Adipocyte (in vitro differentiated cells): ENCODE results near the gene VAV3.
"Not testable (repeated sequence)": the region's sequence is repeated elsewhere in the genome, so short reads cannot be mapped to it uniquely, and the experiment has no call there.

Experiments
- DNase-seq: peaks from one replicate; pipeline ENCODE4 v3.0.0-alpha.2; 2015; ENCODE audit warnings: low read depth
- H3K27me3 ChIP-seq: replicated peaks from 2 replicates; pipeline ENCODE4 v1.7.0; 2013; ENCODE audit warnings: mild to moderate bottlenecking, low read length, moderate library complexity; ENCODE audit not compliant: control insufficient read depth, insufficient read depth
- H3K36me3 ChIP-seq: 2 replicates; pipeline ENCODE4 v1.7.0; 2013; ENCODE audit warnings: low read length, mild to moderate bottlenecking, moderate library complexity; ENCODE audit not compliant: control insufficient read depth, insufficient read depth, severe bottlenecking
- H3K4me1 ChIP-seq: 2 replicates; pipeline ENCODE4 v1.7.0; 2013; ENCODE audit warnings: mild to moderate bottlenecking, low read length, moderate library complexity; ENCODE audit not compliant: control insufficient read depth, insufficient read depth
- H3K4me3 ChIP-seq: 2 replicates; pipeline ENCODE4 v1.7.0; 2013; ENCODE audit warnings: mild to moderate bottlenecking, low read length, moderate library complexity
- H3K9ac ChIP-seq: 2 replicates; pipeline ENCODE4 v1.7.0; 2013; ENCODE audit warnings: mild to moderate bottlenecking, low read length, moderate library complexity
- H3K9me3 ChIP-seq: 2 replicates; pipeline ENCODE4 v1.7.0; 2013; ENCODE audit warnings: mild to moderate bottlenecking, low read length, moderate library complexity; ENCODE audit not compliant: control insufficient read depth

Gene VAV3

DNA sequence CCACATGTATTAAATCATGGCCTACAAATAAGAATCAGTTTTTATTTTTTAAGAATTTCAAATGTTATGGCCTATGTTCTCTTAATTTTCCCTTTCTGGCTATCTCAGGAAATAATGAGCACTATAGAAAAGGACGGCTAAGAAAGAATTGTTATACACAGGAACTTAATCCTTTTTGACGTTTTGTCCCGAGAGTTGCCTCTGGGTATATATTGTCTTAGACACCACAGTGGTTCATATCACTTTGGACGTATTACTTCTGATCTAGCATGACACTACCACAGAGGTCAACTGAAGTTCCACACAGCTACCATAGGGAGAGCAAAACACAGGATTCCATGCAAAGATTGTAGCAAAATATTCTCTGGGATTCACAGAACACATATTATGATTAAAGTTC is 307.6 kb downstream of the VAV3 start:
- no peak for DNase-seq
- Histone ChIP-seq H3K27me3 (no peaks in the 10 kb centered on the region), H3K9ac (no peak overlapping the region)

DNA sequence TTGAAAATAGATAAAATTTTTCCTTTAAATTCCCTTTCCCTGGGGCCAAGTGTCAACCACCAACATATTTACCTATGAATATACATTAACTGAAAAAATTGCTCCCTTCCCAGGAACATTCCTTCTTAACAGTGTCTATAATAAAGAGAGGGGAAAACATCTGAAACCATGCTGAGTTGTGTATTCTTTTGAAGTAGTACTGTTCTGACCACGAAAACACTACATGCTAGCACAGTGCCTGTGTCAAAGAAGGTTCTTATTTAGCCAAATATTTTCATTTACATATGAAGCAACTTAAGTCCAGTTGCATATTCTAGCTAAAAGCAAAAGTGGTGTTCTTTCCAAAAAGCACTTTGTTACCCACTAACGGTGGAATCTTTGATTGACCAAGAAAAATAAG is 311.2 kb downstream of the VAV3 start:
- Histone ChIP-seq H3K9me3 (no peaks in the 10 kb centered on the region), H3K4me1 (peaks cover 7% of the 10 kb centered on the region), H3K36me3 (no peaks in the 10 kb centered on the region), H3K4me3 (no peak overlapping the region), H3K27me3 (no peaks in the 10 kb centered on the region), H3K9ac (no peak overlapping the region)
- peak; percentile 31 for DNase-seq

More for the DNA sequence above, 307.6 kb downstream of the VAV3 start:
- Histone ChIP-seq H3K9me3 (no peaks in the 10 kb centered on the region), H3K36me3 (no peaks in the 10 kb centered on the region), H3K4me1 (peaks cover 5% of the 10 kb centered on the region), H3K4me3 (no peak overlapping the region)

DNA sequence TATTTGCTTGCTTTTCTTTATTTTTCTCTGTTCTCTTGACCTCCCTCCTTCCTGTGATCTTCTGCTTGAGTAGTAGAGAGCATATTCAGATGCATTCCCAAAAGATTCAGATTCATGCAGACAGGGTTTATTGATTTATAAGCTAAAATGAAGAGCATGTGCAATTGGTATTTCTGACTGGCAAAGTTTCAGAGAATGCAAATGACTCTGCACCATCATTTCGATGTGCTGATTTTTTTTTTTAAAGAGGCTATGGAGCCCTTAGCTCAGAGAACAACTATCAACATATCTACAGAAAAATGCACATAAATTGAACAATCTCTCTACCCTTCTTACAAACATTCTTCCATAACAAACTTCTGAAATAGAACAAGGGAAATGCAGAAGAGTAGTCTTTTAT is 312.0 kb downstream of the VAV3 start:
- no peaks in the 10 kb centered on the region for H3K36me3 ChIP-seq

DNA sequence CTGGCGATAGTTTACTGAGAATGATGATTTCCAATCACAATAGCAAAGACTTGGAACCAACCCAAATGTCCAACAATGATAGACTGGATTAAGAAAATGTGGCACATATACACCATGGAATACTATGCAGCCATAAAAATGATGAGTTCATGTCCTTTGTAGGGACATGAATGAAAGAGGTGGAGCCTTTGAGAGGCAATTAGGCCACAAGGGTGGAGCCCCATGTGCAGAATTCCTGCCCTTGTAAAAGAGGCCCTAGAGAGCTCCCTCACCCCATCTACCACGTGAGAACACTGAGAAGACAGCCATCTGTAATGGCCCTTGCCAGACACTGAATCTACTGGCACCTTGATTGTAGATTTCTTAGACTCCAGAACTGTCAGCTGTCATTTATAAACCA is 314.2 kb downstream of the VAV3 start:
- H3K36me3 ChIP-seq, H3K4me3 ChIP-seq, H3K9ac ChIP-seq, H3K9me3 ChIP-seq, H3K27me3 ChIP-seq, DNase-seq: not testable (repeated sequence)
- peaks cover 21% of the 10 kb centered on the region for H3K4me1 ChIP-seq

More for the DNA sequence above, 312.0 kb downstream of the VAV3 start:
- no peak overlapping the region for H3K4me3 ChIP-seq
- no peak overlapping the region for H3K9ac ChIP-seq
- no peaks in the 10 kb centered on the region for H3K9me3 ChIP-seq
- peak; percentile 29 for DNase-seq
- H3K4me1 ChIP-seq: peaks cover 13% of the 10 kb centered on the region
- no peaks in the 10 kb centered on the region for H3K27me3 ChIP-seq

DNA sequence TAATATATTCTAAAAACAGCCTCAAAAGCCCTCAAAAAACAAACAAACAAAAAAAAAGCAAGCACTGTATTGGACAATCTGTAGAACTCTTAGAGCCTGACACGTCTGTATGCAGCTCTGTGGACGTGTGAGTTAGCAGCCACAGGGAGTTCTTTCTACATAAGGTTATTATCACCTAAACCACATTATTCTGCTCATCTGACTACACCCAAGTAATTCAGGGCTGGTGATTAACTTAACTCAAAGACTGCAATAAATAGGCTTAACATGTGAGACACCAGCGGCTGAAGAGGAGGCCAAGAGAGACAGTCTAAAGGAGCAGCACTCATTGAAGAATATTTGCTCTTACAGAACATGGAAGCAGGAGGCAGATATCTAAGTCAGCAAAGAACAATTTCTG is 316.0 kb downstream of the VAV3 start:
- peaks cover 25% of the 10 kb centered on the region for H3K4me1 ChIP-seq
- H3K27me3 ChIP-seq: no peaks in the 10 kb centered on the region
- no peaks in the 10 kb centered on the region for H3K9me3 ChIP-seq
- no peak overlapping the region for H3K9ac ChIP-seq
- no peak for DNase-seq
- no peaks in the 10 kb centered on the region for H3K36me3 ChIP-seq
- H3K4me3 ChIP-seq: no peak overlapping the region

DNA sequence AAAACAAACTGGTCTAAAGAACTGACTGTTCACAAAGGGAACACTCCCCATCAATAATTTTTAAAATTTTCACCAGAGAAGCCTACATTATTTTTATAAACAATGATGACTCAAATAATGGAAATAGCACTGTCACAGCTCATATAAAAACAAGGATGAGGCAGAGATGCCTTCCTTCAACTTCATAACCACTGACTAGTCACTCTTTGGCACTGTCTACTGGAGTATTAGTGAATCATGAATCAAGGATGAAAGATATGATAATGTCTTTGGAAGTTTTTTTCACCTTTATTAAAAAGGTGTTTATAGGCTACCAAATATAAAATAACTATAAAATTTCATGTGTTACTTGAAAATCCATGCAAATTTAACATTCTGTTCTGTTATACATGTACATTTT is 316.9 kb downstream of the VAV3 start:
- no peaks in the 10 kb centered on the region for H3K27me3 ChIP-seq
- H3K9me3 ChIP-seq: no peaks in the 10 kb centered on the region
- peak overlapping the region; percentile 40 for H3K9ac ChIP-seq
- H3K36me3 ChIP-seq: no peaks in the 10 kb centered on the region
- no peak overlapping the region for H3K4me3 ChIP-seq
- DNase-seq: peak; percentile 79
- peaks cover 33% of the 10 kb centered on the region for H3K4me1 ChIP-seq

DNA sequence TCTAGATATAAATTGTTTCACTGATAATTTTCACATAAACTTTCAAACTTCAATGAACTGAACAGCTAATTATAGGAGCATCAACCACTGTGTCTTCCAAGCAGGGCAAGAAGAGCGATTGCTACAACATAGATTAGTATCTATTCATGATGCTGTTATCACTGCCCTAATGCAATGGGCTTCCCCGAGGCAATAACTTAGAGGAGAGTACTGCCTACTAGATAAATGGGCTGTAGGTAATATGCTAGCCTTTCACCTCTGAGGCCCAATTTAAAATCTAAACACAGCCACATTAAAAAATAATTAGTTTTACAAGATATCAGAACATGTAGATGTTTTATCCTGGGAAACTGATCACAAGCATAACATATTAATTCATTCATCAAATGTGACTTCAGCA is 318.0 kb downstream of the VAV3 start:
- H3K36me3 ChIP-seq: no peaks in the 10 kb centered on the region
- H3K4me3 ChIP-seq: no peak overlapping the region
- H3K27me3 ChIP-seq: no peaks in the 10 kb centered on the region
- no peak overlapping the region for H3K9ac ChIP-seq
- H3K9me3 ChIP-seq: no peaks in the 10 kb centered on the region
- DNase-seq: no peak
- peaks cover 30% of the 10 kb centered on the region for H3K4me1 ChIP-seq

DNA sequence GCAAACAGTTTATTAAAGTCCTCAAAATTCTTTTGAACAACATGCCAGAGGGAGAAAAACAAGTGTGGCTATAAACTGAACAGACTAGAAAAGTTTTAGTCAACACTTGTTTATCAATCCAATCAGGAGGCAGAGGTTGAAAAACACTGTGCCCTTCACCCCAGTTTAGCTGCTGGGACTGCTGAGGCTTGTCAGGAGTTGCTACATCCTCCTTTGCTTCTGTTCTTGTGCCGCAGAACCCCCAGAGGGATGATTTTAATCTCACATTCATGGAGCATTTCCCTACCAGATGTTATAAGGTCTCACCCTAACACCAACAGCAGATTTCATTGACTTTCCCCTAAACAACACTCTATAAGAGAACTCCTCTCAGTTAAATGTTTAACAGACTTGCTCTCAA is 321.2 kb downstream of the VAV3 start:
- Histone ChIP-seq H3K27me3 (no peaks in the 10 kb centered on the region), H3K9me3 (no peaks in the 10 kb centered on the region), H3K4me1 (peaks cover 28% of the 10 kb centered on the region), H3K36me3 (no peaks in the 10 kb centered on the region), H3K4me3 (no peak overlapping the region), H3K9ac (no peak overlapping the region)
- DNase-seq: no peak

DNA sequence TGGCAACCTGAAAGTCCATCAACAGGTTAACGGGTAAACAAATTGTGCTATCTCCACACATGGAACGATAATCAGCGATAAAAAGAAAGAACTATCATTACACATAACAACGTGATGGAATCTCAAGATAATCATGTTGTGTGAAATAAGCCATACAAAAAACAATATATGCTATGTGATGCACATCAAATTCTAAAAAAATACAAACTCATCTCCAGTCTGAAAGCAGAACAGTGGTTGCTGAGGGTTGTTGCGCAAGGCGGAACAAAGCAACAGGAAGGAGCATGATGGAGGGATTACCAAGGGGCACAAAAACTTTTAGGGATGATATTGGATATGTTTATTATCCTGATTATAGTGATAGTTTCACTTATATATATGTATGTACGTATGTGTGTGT is 324.8 kb downstream of the VAV3 start:
- H3K4me3 ChIP-seq: no peak overlapping the region
- no peaks in the 10 kb centered on the region for H3K9me3 ChIP-seq
- no peaks in the 10 kb centered on the region for H3K36me3 ChIP-seq
- DNase-seq: no peak
- H3K27me3 ChIP-seq: no peaks in the 10 kb centered on the region
- no peak overlapping the region for H3K9ac ChIP-seq
- H3K4me1 ChIP-seq: peaks cover 13% of the 10 kb centered on the region

DNA sequence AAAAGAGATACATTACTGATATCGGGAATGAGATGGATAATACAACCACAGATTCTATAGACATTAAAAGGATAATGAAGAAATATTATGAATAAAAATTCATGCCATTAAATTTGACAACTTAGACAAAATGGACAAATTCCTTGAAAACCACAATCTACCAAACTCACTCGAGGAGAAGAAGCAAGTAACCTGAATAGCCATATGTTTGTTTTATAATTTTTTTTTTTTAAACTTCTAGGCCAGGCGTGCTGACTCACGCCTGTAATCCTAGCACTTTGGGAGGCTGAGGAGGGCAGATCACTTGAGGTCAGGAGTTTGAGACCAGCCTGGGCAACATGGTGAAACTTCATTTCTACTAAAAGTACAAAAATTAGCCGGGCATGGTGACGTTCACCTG is 327.9 kb downstream of the VAV3 start:
- peak; percentile 7 for DNase-seq
- Histone ChIP-seq H3K9ac (no peak overlapping the region), H3K27me3 (no peaks in the 10 kb centered on the region), H3K4me3 (no peak overlapping the region), H3K9me3 (no peaks in the 10 kb centered on the region), H3K36me3 (no peaks in the 10 kb centered on the region), H3K4me1 (no peaks in the 10 kb centered on the region)

DNA sequence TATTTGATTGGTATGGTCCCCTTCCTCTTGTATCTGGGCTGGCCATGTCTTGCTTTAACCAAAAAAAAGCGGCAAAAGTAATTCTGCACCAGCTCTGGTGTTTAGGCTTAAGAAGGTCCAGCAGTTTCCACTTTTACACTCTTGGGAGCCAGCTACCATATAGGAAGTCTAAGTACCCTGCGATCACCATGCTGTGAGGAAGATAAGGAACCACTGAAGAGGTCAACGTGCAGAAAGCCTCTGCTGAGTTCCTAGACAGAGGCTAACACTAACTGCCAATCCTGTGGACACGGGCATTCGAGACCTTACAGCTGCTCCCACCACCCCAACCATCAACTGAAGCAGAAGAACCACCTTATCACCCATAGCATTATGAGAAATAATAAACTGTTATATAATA is 331.4 kb downstream of the VAV3 start:
- no peaks in the 10 kb centered on the region for H3K36me3 ChIP-seq
- H3K4me1 ChIP-seq: no peaks in the 10 kb centered on the region
- H3K27me3 ChIP-seq: no peaks in the 10 kb centered on the region
- no peaks in the 10 kb centered on the region for H3K9me3 ChIP-seq
- no peak overlapping the region for H3K4me3 ChIP-seq
- no peak for DNase-seq
- no peak overlapping the region for H3K9ac ChIP-seq

DNA sequence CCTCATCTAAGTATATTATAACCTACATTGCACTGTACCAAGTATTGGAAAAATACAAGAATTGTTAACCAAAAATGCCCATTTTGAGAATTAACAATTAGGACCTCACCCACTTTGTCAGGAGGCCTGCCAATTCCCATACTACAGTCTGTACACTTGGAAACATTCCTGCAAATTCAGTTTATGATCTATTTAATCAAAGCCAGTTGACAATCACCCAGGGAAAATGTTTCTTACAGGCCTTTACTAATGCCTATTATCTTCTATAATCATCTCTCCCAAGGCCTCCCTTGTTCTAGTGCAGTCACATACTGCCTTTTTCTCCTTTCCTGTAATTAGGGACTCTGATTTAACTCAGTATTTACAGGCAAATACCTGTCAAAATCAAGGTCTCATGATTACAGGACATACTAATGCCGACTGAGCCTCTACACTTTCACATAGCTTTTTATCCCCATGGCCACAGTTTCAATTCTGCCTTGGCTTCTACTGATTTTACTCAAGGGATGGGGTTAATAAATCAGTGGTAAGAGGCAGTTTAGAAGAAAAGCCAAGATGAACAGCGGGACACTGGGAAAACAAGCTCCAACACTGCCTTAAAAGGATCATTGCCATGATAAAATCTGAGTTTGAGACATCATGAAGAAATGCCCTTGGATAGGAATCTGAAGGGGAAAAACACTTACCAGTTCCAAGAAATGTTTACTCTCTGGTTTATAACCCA is 338.7 kb downstream of the VAV3 start:
- no peaks in the 10 kb centered on the region for H3K9me3 ChIP-seq
- peak overlapping the region; percentile 2 for H3K4me3 ChIP-seq
- DNase-seq: peak; percentile 68

More for the DNA sequence above, 338.7 kb downstream of the VAV3 start:
- Histone ChIP-seq H3K36me3 (no peaks in the 10 kb centered on the region), H3K27me3 (no peaks in the 10 kb centered on the region), H3K4me1 (peaks cover 38% of the 10 kb centered on the region), H3K9ac (peak overlapping the region; percentile 45)
